K562 (cell line): Measurements from ENCODE around the gene ELF5. TPM values are rescaled to one million over a fixed set of nuclear protein-coding genes. Genes with fewer than 3 reads are reported as not detected.

Experiments used
- RAD21 ChIP-seq, 2 experiments: fragments of 250-450 bp in 1 of 2; fragments of 450-650 bp in 1 of 2; sonication (Bioruptor Pico) in 1 of 2; formaldehyde crosslinking in 1 of 2; IDR thresholded peaks in 1 of 2; conservative IDR thresholded peaks in 1 of 2; 2 replicates each; pipeline versions ENCODE4 v1.4.0 to v1.8.0; 2020 to 2022; ENCODE audit warnings: mild to moderate bottlenecking in 2 of 2, moderate library complexity in 1 of 2
- RUNX1 ChIP-seq: sonication (generic); IDR thresholded peaks from 2 replicates; pipeline ENCODE4 v1.6.1; 2016; ENCODE audit warnings: antibody characterized with exemption, low read depth
- polyA plus RNA-seq, 8 experiments: library from polyadenylated mRNA; depleted of rRNA in 4 of 8; stranded (reverse) in 5 of 8; unstranded in 3 of 8; fragments of >200 nt; fragmentation: Nextera tagmentation in 2 of 8; fragmentation: Illumina TruSeq in 1 of 8; extraction: Ambion mirVana in 2 of 8; extraction: Trizol in 1 of 8; gene quantifications; 2 replicates each; pipeline versions ENCODE4 v1.2.1 to v1.2.3, GENCODE V29; 2011 to 2014; ENCODE audit warnings: inconsistent platforms in 1 of 8, missing spikeins in 1 of 8
- total RNA-seq, 7 experiments: library from RNA; depleted of rRNA in 6 of 7; stranded (reverse); fragments of >200 nt in 6 of 7; fragmentation: Illumina TruSeq in 2 of 7; extraction: Trizol in 2 of 7; gene quantifications; 2 replicates each; pipeline versions ENCODE4 v1.2.1 to v1.2.3, GENCODE V29; 2011 to 2021; ENCODE audit warnings: low replicate concordance in 1 of 7
- TF ChIP-seq, protein P1 (sequence below), 2 experiments: fragments of 450-650 bp in 1 of 2; sonication (generic) in 1 of 2; formaldehyde crosslinking in 1 of 2; IDR thresholded peaks; 2 replicates each; pipeline versions ENCODE4 v1.7.1 to v1.9.0; 2016 to 2022; ENCODE audit warnings: inconsistent platforms in 1 of 2, mild to moderate bottlenecking in 1 of 2, missing genetic modification reagents in 1 of 2

Gene ELF5
- total and polyA plus RNA-seq, 9 of the 15 experiments (the other 6 are each of a cell fraction or from before 2014, with no cell fraction given), result not detected

DNA sequence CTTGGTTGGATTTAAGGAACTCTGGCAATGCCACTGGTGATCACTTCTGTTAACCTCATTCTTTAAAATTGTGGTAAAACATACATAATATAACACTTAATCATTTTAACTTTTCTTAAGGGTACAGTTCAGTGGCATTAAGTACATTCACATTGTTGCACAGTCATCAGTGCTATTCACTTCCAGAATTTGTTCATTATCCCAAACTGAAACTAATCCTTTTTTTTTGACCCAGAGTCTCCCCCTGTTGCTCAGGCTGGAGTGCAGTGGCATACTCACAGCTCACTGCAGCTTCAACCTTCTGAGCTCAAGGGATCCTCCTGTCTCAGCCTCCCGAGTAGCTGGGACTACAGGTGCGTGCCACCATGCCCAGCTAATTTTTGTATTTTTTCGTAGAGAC lies 10.6 kb downstream of the ELF5 start (continued):
- TF ChIP-seq, protein P1, sequence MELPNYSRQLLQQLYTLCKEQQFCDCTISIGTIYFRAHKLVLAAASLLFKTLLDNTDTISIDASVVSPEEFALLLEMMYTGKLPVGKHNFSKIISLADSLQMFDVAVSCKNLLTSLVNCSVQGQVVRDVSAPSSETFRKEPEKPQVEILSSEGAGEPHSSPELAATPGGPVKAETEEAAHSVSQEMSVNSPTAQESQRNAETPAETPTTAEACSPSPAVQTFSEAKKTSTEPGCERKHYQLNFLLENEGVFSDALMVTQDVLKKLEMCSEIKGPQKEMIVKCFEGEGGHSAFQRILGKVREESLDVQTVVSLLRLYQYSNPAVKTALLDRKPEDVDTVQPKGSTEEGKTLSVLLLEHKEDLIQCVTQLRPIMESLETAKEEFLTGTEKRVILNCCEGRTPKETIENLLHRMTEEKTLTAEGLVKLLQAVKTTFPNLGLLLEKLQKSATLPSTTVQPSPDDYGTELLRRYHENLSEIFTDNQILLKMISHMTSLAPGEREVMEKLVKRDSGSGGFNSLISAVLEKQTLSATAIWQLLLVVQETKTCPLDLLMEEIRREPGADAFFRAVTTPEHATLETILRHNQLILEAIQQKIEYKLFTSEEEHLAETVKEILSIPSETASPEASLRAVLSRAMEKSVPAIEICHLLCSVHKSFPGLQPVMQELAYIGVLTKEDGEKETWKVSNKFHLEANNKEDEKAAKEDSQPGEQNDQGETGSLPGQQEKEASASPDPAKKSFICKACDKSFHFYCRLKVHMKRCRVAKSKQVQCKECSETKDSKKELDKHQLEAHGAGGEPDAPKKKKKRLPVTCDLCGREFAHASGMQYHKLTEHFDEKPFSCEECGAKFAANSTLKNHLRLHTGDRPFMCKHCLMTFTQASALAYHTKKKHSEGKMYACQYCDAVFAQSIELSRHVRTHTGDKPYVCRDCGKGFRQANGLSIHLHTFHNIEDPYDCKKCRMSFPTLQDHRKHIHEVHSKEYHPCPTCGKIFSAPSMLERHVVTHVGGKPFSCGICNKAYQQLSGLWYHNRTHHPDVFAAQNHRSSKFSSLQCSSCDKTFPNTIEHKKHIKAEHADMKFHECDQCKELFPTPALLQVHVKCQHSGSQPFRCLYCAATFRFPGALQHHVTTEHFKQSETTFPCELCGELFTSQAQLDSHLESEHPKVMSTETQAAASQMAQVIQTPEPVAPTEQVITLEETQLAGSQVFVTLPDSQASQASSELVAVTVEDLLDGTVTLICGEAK (IDR thresholded peaks at IDR 0.05), result no peak
- TF ChIP-seq, protein P1 (CRISPR knock-in tag; IDR thresholded peaks at IDR 0.05), result no peak
- TF ChIP-seq RAD21 (CRISPR knock-in tag; conservative IDR thresholded peaks at IDR 0.05 in 1 of 2, IDR thresholded peaks at IDR 0.05 in 1 of 2) (0 out of 4 replicates have a peak, but pooled peaks of 1 of the 2 experiments have one; percentile 7), RUNX1 (no peak)
